Left kidney (tissue), 2 donors: ENCODE results near the gene GPC3. TPM values are rescaled to one million over a fixed set of nuclear protein-coding genes. Genes with fewer than 3 reads are reported as not detected.
"Not testable (repeated sequence)": the region's sequence is repeated elsewhere in the genome, so short reads cannot be mapped to it uniquely, and the experiment has no call there.

ENCODE experiments used
- DNase-seq: peaks from one replicate; pipeline ENCODE4 v3.0.0-alpha.2; 2013
- polyA plus RNA-seq: library from polyadenylated mRNA; unstranded; fragments of 120-200 nt; gene quantifications from one replicate; pipeline ENCODE4 v1.2.1, GENCODE V29; 2013; ENCODE audit not compliant: insufficient read length

GPC3 gene
- polyA plus RNA-seq, 1 donor: 1,367 TPM

- peak; percentile 57 for DNase-seq
Observed at GRCh38 chrX:133897593-133898163, 87.7 kb downstream of the GPC3 start.

GRCh38 chrX:133892337-133892736 lies 93.1 kb downstream of the GPC3 start:
- DNase-seq: no peak

DNA sequence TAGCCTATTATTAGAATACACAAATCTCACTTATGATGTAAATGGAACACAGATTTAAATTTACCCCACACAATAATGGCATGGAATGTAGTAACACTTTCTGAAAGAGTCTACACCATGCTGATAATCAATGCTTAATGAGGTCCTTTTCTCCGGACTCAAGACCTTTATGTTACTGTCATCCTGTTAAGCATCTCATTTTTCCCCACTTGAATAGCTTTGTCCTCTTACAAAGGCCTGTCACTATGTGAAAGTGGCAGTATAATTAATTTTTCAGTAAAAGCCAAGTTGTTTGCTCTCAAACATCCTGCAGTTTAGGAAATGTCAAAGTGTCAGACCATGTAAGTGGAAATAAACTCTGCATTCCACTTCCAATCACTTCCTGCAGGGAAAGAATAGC lies 96.4 kb downstream of the GPC3 start:
- DNase-seq: no peak

DNA sequence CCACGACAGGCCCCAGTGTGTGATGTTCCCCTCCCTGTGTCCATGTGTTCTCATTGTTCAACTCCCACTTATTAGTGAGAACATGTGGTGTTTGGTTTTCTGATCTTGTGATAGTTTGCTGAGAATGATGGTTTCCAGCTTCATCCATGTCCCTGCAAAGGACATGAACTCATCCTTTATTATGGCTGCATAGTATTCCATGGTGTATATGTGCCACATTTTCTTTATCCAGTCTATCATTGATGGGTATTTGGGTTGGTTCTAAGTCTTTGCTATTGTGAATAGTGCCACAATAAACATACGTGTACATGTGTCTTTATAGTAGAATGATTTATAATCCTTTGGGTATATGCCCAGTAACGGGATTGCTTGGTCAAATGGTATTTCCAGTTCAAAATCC lies 97.3 kb downstream of the GPC3 start:
- not testable (repeated sequence) for DNase-seq

GRCh38 chrX:133884430-133885394 lies 100.7 kb downstream of the GPC3 start:
- no peak for DNase-seq

DNA sequence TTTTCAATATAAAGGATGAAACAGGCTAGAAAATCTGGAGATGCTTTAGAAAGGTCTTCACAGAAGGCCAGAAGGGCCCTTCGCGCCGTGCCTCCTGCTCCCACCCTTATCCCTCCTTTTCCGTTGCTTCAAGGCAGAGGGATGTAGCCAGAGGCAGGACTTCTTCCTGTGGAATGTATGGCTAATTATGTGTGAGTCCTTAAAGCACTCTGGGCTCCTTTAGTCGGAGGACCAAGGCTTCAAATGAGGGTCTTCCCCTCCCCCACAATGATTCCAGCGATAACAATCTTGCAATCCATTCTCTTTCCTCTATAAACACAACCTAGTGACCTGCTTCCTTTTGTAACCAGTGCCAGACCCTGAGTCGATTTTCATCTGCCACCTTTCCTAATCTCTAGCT lies 103.5 kb downstream of the GPC3 start:
- no peak for DNase-seq

GRCh38 chrX:133881007-133881406 lies 104.4 kb downstream of the GPC3 start:
- DNase-seq: no peak

DNA sequence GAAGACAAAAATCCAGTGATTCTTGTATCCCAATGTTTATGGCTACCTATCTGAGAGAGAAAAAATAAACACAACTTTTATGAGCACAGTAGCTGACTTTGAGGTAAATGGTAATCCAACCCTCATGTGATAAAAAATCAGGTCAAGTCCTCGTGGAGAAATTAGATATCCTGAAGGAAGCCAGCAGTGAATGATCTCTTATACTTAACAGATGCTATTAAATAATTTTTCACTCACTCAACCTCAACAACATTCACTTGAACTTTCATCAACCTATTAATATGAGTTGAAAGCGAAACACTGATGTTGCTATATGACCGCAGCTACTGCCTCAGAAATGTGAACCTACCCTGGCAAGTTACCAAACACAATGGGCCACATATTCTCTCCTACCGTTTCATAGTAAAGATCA lies 105.4 kb downstream of the GPC3 start:
- DNase-seq: no peak

- no peak for DNase-seq
Observed at GRCh38 chrX:133878710-133879109, 106.7 kb downstream of the GPC3 start.

GRCh38 chrX:133876646-133877045 lies 108.7 kb downstream of the GPC3 start:
- DNase-seq: no peak

DNA sequence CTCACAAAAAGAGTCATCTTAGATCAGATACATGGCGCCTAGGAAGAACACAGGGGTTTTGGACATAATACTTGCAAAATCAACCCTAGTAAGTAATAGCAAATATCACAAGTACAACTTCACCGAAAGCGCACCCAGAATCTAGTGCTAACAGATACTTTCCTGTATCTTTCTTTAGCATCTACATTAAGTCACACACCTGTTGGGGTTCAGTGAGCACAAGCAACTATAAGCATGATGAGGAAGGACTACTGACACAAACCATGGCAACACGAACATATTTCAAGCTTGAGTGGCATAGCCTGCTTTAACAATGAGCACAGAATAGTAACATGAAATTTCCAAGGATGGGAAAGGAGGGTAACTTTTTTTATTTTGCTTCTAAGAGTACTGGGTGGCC lies 116.1 kb downstream of the GPC3 start:
- DNase-seq: no peak

DNA sequence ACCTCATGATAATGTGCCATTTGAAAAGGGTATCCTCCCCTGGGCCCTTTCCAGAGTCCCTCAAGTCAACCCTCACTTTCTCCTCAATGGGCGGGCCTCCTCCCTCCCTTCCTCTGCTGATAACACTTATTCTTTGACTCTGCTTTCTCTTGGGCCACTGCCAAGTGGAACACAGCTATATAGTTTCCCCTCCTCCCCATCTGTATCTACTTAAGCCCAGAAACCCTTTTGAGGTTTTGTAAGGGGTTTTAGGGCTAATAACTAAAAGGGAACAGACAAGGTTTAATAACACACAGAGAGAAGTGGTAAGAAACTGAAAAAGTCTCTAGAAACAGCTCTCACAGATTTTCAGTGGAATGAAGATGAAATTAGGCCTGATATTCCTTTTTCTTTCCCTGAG lies 116.7 kb downstream of the GPC3 start:
- no peak for DNase-seq

- DNase-seq: no peak
Observed at GRCh38 chrX:133868250-133868649, 117.1 kb downstream of the GPC3 start.

DNA sequence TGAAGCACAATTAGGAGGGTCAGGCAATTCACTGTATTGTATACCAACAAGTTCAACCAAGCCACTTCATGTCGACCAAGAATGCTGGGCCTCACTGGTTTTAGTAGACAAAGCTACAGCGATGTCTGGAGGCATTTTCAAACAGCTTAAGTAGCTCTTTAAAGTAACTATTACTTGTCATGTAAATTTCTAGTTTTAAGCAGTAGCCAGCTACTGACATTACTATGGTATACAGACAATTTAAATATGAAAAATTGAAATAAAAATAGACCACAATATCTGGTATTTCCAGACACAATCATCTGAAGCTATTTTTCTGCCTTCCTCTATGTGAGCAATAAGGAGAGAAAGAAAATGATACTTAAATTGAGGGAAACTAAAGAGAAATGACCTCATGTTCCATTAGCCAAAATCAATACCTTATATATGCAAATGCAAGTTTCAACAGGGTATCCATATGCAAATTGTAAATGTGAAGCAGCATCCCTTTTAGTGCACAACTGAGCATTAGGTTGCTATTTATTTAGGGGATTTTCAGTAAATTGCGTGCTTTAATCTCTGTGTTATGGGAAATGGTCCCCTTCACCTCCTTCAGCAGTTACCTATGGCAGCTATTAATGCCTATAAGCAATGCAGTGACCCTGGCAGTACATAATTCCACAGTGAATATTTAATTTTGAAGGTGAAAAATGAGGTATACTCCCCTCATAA lies 119.5 kb downstream of the GPC3 start:
- DNase-seq: no peak

DNA sequence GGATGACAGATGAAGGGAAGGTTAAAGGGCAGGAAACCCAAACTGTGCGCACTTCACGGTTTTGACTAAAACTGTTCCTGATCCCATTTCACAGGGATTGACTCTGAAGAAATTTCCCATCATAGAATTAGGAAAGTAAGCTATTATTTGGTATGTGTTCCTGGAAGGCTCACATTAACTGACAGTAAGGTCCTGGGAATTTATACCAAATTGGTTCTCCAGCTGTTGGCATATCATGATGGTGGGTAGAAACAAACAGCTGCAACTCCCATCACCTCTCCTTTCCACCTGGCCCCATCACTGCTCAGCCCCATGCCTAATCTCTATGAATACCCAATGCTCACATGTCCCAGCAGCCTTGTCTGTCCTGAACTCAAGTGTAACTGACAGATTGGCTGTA lies 121.2 kb downstream of the GPC3 start:
- DNase-seq: no peak

- no peak for DNase-seq
Observed at GRCh38 chrX:133859860-133860259, 125.5 kb downstream of the GPC3 start.

- no peak for DNase-seq
Observed at GRCh38 chrX:133859336-133859735, 126.1 kb downstream of the GPC3 start.

- no peak for DNase-seq
Observed at GRCh38 chrX:133857640-133858269, 127.6 kb downstream of the GPC3 start.

DNA sequence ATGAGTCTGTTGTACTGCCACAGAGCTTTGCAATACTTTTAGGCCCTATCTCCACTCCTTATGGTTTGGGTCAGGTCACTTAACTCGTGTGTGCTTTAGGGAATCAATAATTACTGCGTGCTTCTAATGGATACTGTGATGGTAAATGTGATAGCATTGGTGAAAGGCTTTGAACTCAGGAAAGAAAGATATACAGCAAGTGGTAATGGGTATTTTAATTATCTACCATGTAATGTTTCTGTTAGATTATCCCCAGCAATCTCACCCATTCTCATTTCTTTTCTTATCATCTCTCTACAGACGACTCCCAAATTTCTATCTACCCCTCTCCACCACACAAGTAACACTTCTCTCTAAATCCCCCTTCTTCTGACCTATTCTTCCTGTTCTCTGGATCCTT lies 128.6 kb downstream of the GPC3 start:
- no peak for DNase-seq

- no peak for DNase-seq
Observed at GRCh38 chrX:133854290-133854689, 131.1 kb downstream of the GPC3 start.

- DNase-seq: no peak
Observed at GRCh38 chrX:133852837-133853356, 132.5 kb downstream of the GPC3 start.

DNA sequence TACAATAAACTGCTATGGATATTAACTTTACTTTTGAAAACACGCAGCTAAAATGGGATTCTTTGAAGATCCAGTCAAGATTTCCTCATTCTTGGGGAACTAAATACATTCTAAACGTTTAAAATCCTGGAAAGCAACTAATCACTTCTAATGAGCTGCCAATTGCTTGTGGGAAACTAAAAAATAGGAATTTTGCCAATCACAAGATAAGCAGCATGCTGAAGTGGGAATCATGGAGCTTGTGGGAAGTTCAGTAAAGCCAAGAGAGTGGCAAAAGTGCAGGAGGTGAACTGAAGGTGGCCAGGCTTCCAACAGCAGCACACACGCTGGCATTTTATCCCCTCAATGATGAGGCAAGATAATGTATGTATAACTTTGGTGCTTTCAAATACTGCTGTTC lies 133.0 kb downstream of the GPC3 start:
- DNase-seq: no peak
